Neural cell (in vitro differentiated cells): ENCODE data around the gene TULP4. TPM values are rescaled to one million over a fixed set of nuclear protein-coding genes. Genes with fewer than 3 reads are reported as not detected.

ENCODE experiments used
- H2AFZ ChIP-seq: fragments of 200-600, 300-800 bp; sonication (generic), shearing (Covaris generic); 2 replicates; pipeline ENCODE4 v1.6.0; 2014; ENCODE audit warnings: low read depth, mild to moderate bottlenecking, antibody characterized with exemption, low read length, moderate library complexity
- H3F3A ChIP-seq: fragments of 200-600 bp; shearing (Covaris generic); 2 replicates; pipeline ENCODE4 v1.6.1; 2016; ENCODE audit warnings: mild to moderate bottlenecking, moderate library complexity, mixed read lengths, antibody characterized with exemption, low read length; ENCODE audit not compliant: insufficient read depth, poor library complexity, severe bottlenecking
- H3K27ac ChIP-seq: fragments of 200-600, 300-800 bp; sonication (generic), shearing (Covaris generic); 2 replicates; pipeline ENCODE4 v1.5.1; 2014; ENCODE audit warnings: mild to moderate bottlenecking, low read length, moderate library complexity
- H3K27me3 ChIP-seq: fragments of 300-800, 200-600 bp; sonication (generic), shearing (Covaris generic); 2 replicates; pipeline ENCODE4 v1.6.0; 2014; ENCODE audit warnings: mild to moderate bottlenecking, low read depth, low read length, moderate library complexity; ENCODE audit not compliant: insufficient read depth
- H3K36me3 ChIP-seq: fragments of 300-800, 200-600 bp; sonication (generic), shearing (Covaris generic); 2 replicates; pipeline ENCODE4 v1.5.1; 2014; ENCODE audit warnings: mild to moderate bottlenecking, antibody characterized with exemption, low read length, moderate library complexity; ENCODE audit not compliant: insufficient read depth
- H3K4me2 ChIP-seq: fragments of 300-800, 200-600 bp; sonication (generic), shearing (Covaris generic); 2 replicates; pipeline ENCODE4 v1.6.0; 2014; ENCODE audit warnings: mild to moderate bottlenecking, low read length
- H3K4me3 ChIP-seq: fragments of 300-800, 200-600 bp; sonication (generic), shearing (Covaris generic); 2 replicates; pipeline ENCODE4 v1.5.1; 2014; ENCODE audit warnings: mild to moderate bottlenecking, low read length, moderate library complexity
- H3K79me2 ChIP-seq: fragments of 200-600 bp; shearing (Covaris generic); replicated peaks from 2 replicates; pipeline ENCODE4 v1.6.0; 2014; ENCODE audit warnings: mild to moderate bottlenecking, low read length, moderate library complexity; ENCODE audit not compliant: insufficient read depth
- H3K9ac ChIP-seq: fragments of 300-800, 200-600 bp; sonication (generic), shearing (Covaris generic); 2 replicates; pipeline ENCODE4 v1.6.1; 2016; ENCODE audit warnings: mild to moderate bottlenecking, low read length, mixed read lengths
- H3K9me2 ChIP-seq: fragments of 200-600 bp; shearing (Covaris generic); 2 replicates; pipeline ENCODE4 v1.6.1; 2016; ENCODE audit warnings: mild to moderate bottlenecking, low read length, mixed read lengths; ENCODE audit not compliant: insufficient read depth
- H3K9me3 ChIP-seq: fragments of 200-600, 300-800 bp; sonication (generic), shearing (Covaris generic); 2 replicates; pipeline ENCODE4 v1.6.1; 2016; ENCODE audit warnings: mild to moderate bottlenecking, mixed run types, low read length, moderate library complexity, mixed read lengths
- H4K20me1 ChIP-seq: fragments of 200-600 bp; shearing (Covaris generic); 2 replicates; pipeline ENCODE4 v1.6.1; 2016; ENCODE audit warnings: mild to moderate bottlenecking, mixed run types; ENCODE audit not compliant: insufficient read depth
- EP300 ChIP-seq: fragments of 450-650 bp; conservative IDR thresholded peaks from 2 replicates; pipeline ENCODE4 v1.6.1; 2014; ENCODE audit warnings: antibody characterized with exemption, mild to moderate bottlenecking, moderate library complexity; ENCODE audit not compliant: poor library complexity, severe bottlenecking
- EZH2 ChIP-seq: fragments of 200-600, 300-800 bp; shearing (Covaris generic), sonication (generic); IDR thresholded peaks from 2 replicates; pipeline ENCODE4 v1.6.1; 2014; ENCODE audit warnings: antibody characterized with exemption, low read length, borderline replicate concordance, mild to moderate bottlenecking; ENCODE audit not compliant: insufficient read depth, poor library complexity, severe bottlenecking
- MXI1 ChIP-seq: fragments of 450-650 bp; conservative IDR thresholded peaks from 2 replicates; pipeline ENCODE4 v1.6.1; 2014; ENCODE audit warnings: antibody characterized with exemption, mild to moderate bottlenecking; ENCODE audit not compliant: poor library complexity, severe bottlenecking
- POLR2AphosphoS5 ChIP-seq: IDR thresholded peaks from 2 replicates; pipeline ENCODE4 v1.6.1; 2012
- RAD21 ChIP-seq: fragments of 450-650 bp; conservative IDR thresholded peaks from 2 replicates; pipeline ENCODE4 v1.6.1; 2014; ENCODE audit warnings: antibody characterized with exemption, mild to moderate bottlenecking, moderate library complexity
- SMC3 ChIP-seq: fragments of 450-650 bp; conservative IDR thresholded peaks from 2 replicates; pipeline ENCODE4 v1.6.1; 2014; ENCODE audit warnings: antibody characterized with exemption, mild to moderate bottlenecking, moderate library complexity; ENCODE audit not compliant: poor library complexity
- TAF1 ChIP-seq: IDR thresholded peaks from 2 replicates; pipeline ENCODE4 v1.6.1; 2012; ENCODE audit warnings: low read depth
- polyA plus RNA-seq: library from polyadenylated mRNA; depleted of rRNA; stranded (reverse); fragments of >200 nt; gene quantifications from 2 replicates; pipeline ENCODE4 v1.2.3, GENCODE V29; 2014
- TF ChIP-seq, protein P1 (sequence below): fragments of 450-650 bp; IDR thresholded peaks from 2 replicates; pipeline ENCODE4 v1.5.1; 2014; ENCODE audit warnings: antibody characterized with exemption, mild to moderate bottlenecking, moderate library complexity; ENCODE audit not compliant: poor library complexity, severe bottlenecking
- TF ChIP-seq, protein P2 (sequence below): IDR thresholded peaks from 2 replicates; pipeline ENCODE4 v1.6.1; 2012; ENCODE audit warnings: borderline replicate concordance

TULP4 gene
- polyA plus RNA-seq, 1 donor from 2014 or later: 30.6 TPM

- H3K9ac ChIP-seq: no peak overlapping the region
- no peak overlapping the region for H3K27ac ChIP-seq
- no peak for TF ChIP-seq MXI1
- TF ChIP-seq, protein P1, sequence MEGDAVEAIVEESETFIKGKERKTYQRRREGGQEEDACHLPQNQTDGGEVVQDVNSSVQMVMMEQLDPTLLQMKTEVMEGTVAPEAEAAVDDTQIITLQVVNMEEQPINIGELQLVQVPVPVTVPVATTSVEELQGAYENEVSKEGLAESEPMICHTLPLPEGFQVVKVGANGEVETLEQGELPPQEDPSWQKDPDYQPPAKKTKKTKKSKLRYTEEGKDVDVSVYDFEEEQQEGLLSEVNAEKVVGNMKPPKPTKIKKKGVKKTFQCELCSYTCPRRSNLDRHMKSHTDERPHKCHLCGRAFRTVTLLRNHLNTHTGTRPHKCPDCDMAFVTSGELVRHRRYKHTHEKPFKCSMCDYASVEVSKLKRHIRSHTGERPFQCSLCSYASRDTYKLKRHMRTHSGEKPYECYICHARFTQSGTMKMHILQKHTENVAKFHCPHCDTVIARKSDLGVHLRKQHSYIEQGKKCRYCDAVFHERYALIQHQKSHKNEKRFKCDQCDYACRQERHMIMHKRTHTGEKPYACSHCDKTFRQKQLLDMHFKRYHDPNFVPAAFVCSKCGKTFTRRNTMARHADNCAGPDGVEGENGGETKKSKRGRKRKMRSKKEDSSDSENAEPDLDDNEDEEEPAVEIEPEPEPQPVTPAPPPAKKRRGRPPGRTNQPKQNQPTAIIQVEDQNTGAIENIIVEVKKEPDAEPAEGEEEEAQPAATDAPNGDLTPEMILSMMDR: no peak
- H3K79me2 ChIP-seq: peaks cover 18% of the 10 kb centered on the region
- H3F3A ChIP-seq: no peaks in the 10 kb centered on the region
- no peaks in the 10 kb centered on the region for H3K27me3 ChIP-seq
- no peak overlapping the region for H2AFZ ChIP-seq
- H3K4me2 ChIP-seq: no peak overlapping the region
- H3K4me3 ChIP-seq: no peak overlapping the region
- peaks cover 3% of the 10 kb centered on the region for H3K9me3 ChIP-seq
- H3K9me2 ChIP-seq: no peaks in the 10 kb centered on the region
- no peaks in the 10 kb centered on the region for H4K20me1 ChIP-seq
- no peaks in the 10 kb centered on the region for H3K36me3 ChIP-seq
Measured at GRCh38 chr6:158387578-158387977, 75.3 kb downstream of the TULP4 start.

DNA sequence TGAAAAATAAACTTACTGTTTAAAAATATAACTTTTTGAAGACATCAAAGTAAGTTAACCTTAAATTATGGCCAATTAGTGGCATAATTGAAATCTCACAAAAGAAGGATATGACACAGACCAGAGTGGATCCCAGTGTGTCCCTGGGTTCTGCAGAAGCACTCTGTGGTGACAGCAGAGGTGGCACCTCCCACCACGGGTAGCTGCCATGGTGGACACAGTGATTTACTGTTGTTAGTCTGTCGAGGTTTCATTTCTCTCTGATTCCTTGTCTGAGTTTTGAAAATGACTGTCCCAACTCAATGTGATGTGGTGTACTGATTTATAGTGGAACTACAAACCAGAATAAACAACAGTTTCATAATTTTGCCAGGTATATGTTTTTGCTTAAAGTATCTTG is 76.5 kb downstream of the TULP4 start:
- Histone ChIP-seq H3F3A (no peaks in the 10 kb centered on the region), H4K20me1 (no peaks in the 10 kb centered on the region), H3K4me2 (no peak overlapping the region), H3K9ac (no peak overlapping the region), H3K4me3 (no peak overlapping the region), H2AFZ (no peak overlapping the region), H3K36me3 (no peaks in the 10 kb centered on the region), H3K79me2 (peaks cover 12% of the 10 kb centered on the region), H3K27me3 (no peaks in the 10 kb centered on the region), H3K9me2 (no peaks in the 10 kb centered on the region), H3K9me3 (peaks cover 3% of the 10 kb centered on the region), H3K27ac (no peak overlapping the region)
- TF ChIP-seq SMC3: no peak
- TF ChIP-seq EP300: no peak
- TF ChIP-seq POLR2AphosphoS5: no peak
- no peak for TF ChIP-seq EZH2
- TF ChIP-seq RAD21: no peak
- no peak for TF ChIP-seq MXI1
- TF ChIP-seq, protein P1: no peak
- TF ChIP-seq, protein P2, sequence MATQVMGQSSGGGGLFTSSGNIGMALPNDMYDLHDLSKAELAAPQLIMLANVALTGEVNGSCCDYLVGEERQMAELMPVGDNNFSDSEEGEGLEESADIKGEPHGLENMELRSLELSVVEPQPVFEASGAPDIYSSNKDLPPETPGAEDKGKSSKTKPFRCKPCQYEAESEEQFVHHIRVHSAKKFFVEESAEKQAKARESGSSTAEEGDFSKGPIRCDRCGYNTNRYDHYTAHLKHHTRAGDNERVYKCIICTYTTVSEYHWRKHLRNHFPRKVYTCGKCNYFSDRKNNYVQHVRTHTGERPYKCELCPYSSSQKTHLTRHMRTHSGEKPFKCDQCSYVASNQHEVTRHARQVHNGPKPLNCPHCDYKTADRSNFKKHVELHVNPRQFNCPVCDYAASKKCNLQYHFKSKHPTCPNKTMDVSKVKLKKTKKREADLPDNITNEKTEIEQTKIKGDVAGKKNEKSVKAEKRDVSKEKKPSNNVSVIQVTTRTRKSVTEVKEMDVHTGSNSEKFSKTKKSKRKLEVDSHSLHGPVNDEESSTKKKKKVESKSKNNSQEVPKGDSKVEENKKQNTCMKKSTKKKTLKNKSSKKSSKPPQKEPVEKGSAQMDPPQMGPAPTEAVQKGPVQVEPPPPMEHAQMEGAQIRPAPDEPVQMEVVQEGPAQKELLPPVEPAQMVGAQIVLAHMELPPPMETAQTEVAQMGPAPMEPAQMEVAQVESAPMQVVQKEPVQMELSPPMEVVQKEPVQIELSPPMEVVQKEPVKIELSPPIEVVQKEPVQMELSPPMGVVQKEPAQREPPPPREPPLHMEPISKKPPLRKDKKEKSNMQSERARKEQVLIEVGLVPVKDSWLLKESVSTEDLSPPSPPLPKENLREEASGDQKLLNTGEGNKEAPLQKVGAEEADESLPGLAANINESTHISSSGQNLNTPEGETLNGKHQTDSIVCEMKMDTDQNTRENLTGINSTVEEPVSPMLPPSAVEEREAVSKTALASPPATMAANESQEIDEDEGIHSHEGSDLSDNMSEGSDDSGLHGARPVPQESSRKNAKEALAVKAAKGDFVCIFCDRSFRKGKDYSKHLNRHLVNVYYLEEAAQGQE: no peak
- no peak for TF ChIP-seq TAF1
